Tibial artery (tissue), 4 donors: ENCODE data around the gene CCR9.

Experiments used
- DNase-seq, 2 donors: peaks; one replicate each; pipeline ENCODE4 v3.0.0-alpha.2; 2019
- H3K27ac ChIP-seq, 2 donors: fragments of 200-600 bp; sonication (generic) in 1 of 2; 1 replicate in 1 of 2; 2 replicates in 1 of 2; pipeline ENCODE4 v1.5.1; 2018 to 2019; ENCODE audit warnings: mild to moderate bottlenecking in 1 of 2
- H3K27me3 ChIP-seq, 2 donors: fragments of 200-600 bp; sonication (generic) in 1 of 2; one replicate each; pipeline versions ENCODE4 v1.5.1 to v1.6.0; 2016 to 2019
- H3K36me3 ChIP-seq, 3 donors: fragments of 200-600 bp; sonication (generic) in 2 of 3; one replicate each; pipeline ENCODE4 v1.5.1; 2016 to 2019; ENCODE audit warnings: mild to moderate bottlenecking in 2 of 3
- H3K4me1 ChIP-seq, 4 donors: fragments of 200-600 bp; sonication (generic) in 2 of 4; 1 replicate in 3 of 4; 2 replicates in 1 of 4; pipeline ENCODE4 v1.5.1; 2016 to 2019
- H3K4me3 ChIP-seq, 2 donors: fragments of 200-600 bp; sonication (generic) in 1 of 2; 1 replicate in 1 of 2; 2 replicates in 1 of 2; pipeline ENCODE4 v1.5.1; 2018 to 2019; ENCODE audit warnings: mild to moderate bottlenecking in 2 of 2
- H3K9me3 ChIP-seq, 3 donors: fragments of 200-600 bp; sonication (generic) in 1 of 3; one replicate each; pipeline ENCODE4 v1.5.1; 2016 to 2019
- intact Hi-C: fragments of 100-400 bp; cut with DNase I; formaldehyde crosslinking; loops from one replicate; pipeline ENCODE4 v1.15.0; 2023; ENCODE audit warnings: low total_unique reads
- TF ChIP-seq, protein P1 (sequence below), 2 experiments: fragments of 200-600 bp in 1 of 2; fragments of 450-650 bp in 1 of 2; IDR thresholded peaks; one replicate each; pipeline ENCODE4 v1.5.1; 2017 to 2019; ENCODE audit warnings: antibody characterized with exemption in 2 of 2, mild to moderate bottlenecking in 1 of 2, moderate library complexity in 1 of 2

CCR9 gene

DNA sequence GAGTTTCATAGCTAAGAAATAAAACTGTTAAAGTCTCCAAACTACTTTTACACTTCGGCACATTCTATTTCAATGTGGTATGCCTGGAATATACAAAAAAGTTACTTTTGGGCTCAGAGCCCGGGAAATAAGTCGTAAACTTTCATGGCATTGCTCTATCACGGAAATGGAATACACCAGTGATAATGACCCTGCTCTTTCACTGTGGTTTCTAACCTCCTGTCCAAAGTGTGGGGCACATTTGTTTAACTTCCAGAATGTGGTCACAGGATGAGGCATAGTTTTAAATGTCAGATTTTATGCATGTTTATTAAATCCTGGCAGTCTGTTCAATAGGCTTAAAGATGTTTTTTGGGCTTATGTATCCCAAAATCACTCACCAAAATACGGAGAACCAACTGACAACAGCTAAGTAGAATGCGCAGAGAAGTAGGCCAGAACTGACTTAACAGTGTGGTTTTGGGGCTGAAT, 62.0 kb downstream of the CCR9 start:
- Histone ChIP-seq H3K36me3 (peaks cover 56 to 89% (median 83%) of the 10 kb centered on the region in 3 donors), H3K27me3 (no peaks in the 10 kb centered on the region), H3K4me1 (peaks cover 0 to 17% (median 11%) of the 10 kb centered on the region in 4 donors), H3K9me3 (no peaks in the 10 kb centered on the region), H3K27ac (peak overlapping the region; percentile 26 to 27), H3K4me3 (no peak overlapping the region)
- DNase-seq: no peak
- intact Hi-C loops: no loop called here
- TF ChIP-seq, protein P1, sequence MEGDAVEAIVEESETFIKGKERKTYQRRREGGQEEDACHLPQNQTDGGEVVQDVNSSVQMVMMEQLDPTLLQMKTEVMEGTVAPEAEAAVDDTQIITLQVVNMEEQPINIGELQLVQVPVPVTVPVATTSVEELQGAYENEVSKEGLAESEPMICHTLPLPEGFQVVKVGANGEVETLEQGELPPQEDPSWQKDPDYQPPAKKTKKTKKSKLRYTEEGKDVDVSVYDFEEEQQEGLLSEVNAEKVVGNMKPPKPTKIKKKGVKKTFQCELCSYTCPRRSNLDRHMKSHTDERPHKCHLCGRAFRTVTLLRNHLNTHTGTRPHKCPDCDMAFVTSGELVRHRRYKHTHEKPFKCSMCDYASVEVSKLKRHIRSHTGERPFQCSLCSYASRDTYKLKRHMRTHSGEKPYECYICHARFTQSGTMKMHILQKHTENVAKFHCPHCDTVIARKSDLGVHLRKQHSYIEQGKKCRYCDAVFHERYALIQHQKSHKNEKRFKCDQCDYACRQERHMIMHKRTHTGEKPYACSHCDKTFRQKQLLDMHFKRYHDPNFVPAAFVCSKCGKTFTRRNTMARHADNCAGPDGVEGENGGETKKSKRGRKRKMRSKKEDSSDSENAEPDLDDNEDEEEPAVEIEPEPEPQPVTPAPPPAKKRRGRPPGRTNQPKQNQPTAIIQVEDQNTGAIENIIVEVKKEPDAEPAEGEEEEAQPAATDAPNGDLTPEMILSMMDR (IDR thresholded peaks at IDR 0.05): no peak

DNA sequence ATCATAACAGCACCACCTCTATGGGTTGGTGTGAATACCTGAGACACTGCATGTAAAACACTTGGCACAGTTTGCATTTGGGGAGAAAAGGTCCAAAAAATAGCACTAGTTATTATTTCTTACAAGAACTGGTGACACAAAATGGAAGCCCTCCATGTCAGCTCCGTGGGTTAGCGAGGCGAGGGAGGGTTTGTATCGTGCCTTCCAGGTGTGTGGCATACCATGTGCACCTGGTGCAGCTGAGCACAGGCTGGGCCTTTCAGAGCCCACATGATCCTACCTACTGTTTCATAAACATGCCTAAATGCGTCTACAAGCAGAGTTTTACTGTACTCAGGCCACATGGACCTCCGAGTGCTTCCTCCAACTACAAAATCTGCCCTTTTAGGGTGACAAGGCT, 62.5 kb downstream of the CCR9 start:
- intact Hi-C loops: no loop called here
- Histone ChIP-seq H3K4me3 (no peak overlapping the region), H3K36me3 (peaks cover 62 to 89% (median 89%) of the 10 kb centered on the region in 3 donors), H3K9me3 (no peaks in the 10 kb centered on the region), H3K27ac (peak overlapping the region; percentile 26 to 27), H3K4me1 (peaks cover 0 to 17% (median 11%) of the 10 kb centered on the region in 4 donors), H3K27me3 (no peaks in the 10 kb centered on the region)
- TF ChIP-seq, protein P1 (IDR thresholded peaks at IDR 0.05): no peak
- no peak for DNase-seq

DNA sequence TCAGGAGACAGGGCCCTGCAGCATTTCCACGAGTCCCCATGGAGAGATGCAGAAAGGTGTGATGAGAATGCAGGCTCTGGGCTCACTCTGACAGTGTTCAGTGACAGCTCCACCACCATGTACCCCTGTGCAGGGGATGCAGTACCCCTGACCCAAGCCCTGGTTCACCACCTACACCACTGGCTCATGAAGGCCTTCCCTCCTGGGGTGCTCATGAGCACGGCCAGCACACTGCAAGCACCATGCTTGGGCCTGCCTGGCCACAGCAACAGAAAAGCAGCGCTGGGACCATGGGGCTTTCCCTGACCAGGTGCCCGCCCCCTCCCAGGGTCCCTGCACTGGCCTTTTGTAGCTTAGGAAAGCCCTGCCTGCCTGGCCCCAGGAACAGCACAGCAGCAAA, 63.1 kb downstream of the CCR9 start:
- Histone ChIP-seq H3K36me3 (peaks cover 67 to 94% (median 92%) of the 10 kb centered on the region in 3 donors), H3K9me3 (no peaks in the 10 kb centered on the region), H3K4me3 (no peak overlapping the region), H3K4me1 (peaks cover 0 to 17% (median 11%) of the 10 kb centered on the region in 4 donors), H3K27me3 (no peaks in the 10 kb centered on the region), H3K27ac (peak overlapping the region in 1 of 2 donors; percentile 27)
- intact Hi-C loops: no loop called here
- TF ChIP-seq, protein P1 (IDR thresholded peaks at IDR 0.05): no peak
- peak in 1 of 2 donors; percentile 56 for DNase-seq

DNA sequence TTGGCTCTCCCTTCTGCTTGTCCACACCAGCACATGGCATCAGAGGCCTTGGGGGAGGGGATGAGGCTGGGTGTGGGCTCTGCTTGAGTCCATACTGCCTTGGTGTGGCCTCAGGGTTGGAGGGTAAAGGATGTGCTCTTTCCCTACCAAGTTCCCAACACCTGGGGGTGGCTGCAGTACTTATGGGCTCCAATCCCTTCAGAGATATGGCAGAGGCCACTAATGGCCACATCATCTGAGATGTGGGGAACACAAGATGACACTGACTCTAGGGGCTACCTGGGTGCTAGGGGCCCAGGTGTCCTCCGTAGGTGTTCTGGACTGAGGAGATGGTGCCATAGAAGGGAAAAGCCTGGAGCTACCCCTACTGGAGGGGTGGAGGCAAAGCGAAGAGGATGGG, 63.8 kb downstream of the CCR9 start:
- H3K4me3 ChIP-seq: no peak overlapping the region
- TF ChIP-seq, protein P1 (IDR thresholded peaks at IDR 0.05): no peak
- intact Hi-C loops: no loop called here
- no peak for DNase-seq
- H3K27me3 ChIP-seq: no peaks in the 10 kb centered on the region
- peak overlapping the region in 1 of 2 donors; percentile 10 for H3K27ac ChIP-seq
- H3K36me3 ChIP-seq: peaks cover 74 to 99% (median 92%) of the 10 kb centered on the region in 3 donors
- H3K9me3 ChIP-seq: no peaks in the 10 kb centered on the region
- peaks cover 0 to 17% (median 11%) of the 10 kb centered on the region in 4 donors for H3K4me1 ChIP-seq

DNA sequence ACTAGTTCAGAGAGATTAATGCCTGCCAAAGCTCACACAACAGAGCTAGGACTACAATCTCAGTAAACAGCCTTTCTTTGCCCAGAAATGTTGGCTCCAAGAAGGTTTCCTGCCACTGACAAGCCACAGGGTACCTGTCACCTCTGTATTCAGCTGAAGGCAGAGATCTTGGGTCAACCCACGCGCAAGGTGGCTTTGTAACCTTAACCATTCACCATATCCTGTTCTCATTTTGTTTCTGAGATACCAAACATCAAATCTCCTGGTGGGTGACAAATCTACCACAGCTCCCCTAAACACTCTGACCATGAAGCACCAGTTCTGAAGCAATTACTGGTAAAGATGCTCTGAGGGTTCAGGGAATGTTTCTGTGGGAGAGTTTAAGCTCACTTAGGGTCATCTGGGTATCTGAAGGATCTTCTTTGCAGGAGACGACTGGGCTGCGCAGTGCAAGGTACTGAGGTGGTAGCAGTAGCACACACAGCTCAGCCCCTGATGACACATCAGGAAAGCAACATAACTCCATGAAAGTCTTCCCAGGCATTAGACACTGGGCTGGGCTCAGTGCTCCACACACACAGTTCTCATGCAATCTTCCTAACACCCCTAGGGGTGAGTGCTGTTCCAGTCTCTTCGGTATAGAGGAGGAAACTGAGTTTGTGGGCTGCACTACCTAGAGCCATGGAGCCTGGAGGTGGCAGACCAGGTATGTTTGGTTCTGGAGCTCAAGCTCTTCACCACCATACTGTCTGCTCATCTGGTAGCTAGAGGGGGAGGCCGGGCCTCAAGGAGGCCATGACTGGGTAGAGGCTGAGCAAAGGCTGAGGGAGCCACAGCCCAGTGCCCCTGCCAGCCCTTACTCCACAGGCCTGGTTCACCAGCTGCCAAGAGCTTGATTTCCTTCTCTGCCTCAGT, 64.6 kb downstream of the CCR9 start:
- Histone ChIP-seq H3K27me3 (no peaks in the 10 kb centered on the region), H3K4me1 (peaks cover 0 to 17% (median 11%) of the 10 kb centered on the region in 4 donors), H3K4me3 (no peak overlapping the region), H3K9me3 (no peaks in the 10 kb centered on the region), H3K27ac (peak overlapping the region in 1 of 2 donors; percentile 10), H3K36me3 (peaks cover 81 to 99% (median 92%) of the 10 kb centered on the region in 3 donors)
- TF ChIP-seq, protein P1 (IDR thresholded peaks at IDR 0.05): no peak
- intact Hi-C loops: no loop called here
- no peak for DNase-seq
